SK-N-SH treated with all-trans-retinoic acid at 6 μM for 48 hours (cell line): ENCODE measurements around the gene RTN4RL2.

Experiments used
- ATAC-seq: fragments of 200-7000 bp; cut with Tn5 transposase; 3 replicates; pipeline ENCODE4 v1.9.1; 2020; ENCODE audit warnings: mild to moderate bottlenecking, moderate library complexity
- ARNTL ChIP-seq: fragments of 450-650 bp; formaldehyde crosslinking; IDR thresholded peaks from 2 replicates; pipeline ENCODE4 v1.5.0; 2020; ENCODE audit warnings: low read depth, mild to moderate bottlenecking, moderate library complexity, borderline replicate concordance
- BACH2 ChIP-seq: fragments of 250-450 bp; sonication (Bioruptor Pico); IDR thresholded peaks from 2 replicates; pipeline ENCODE4 v1.9.0; 2021; ENCODE audit warnings: mild to moderate bottlenecking, borderline replicate concordance
- CSDC2 ChIP-seq: fragments of 250-450 bp; sonication (Bioruptor Pico); IDR thresholded peaks from 2 replicates; pipeline ENCODE4 v1.5.0; 2020; ENCODE audit warnings: mild to moderate bottlenecking, moderate library complexity
- ESRRG ChIP-seq: fragments of 250-450 bp; sonication (Bioruptor Pico); IDR thresholded peaks from 2 replicates; pipeline ENCODE4 v1.6.1; 2021; ENCODE audit warnings: mild to moderate bottlenecking
- GLIS3 ChIP-seq: fragments of 250-450 bp; sonication (Bioruptor Pico); IDR thresholded peaks from 2 replicates; pipeline ENCODE4 v1.5.0; 2020; ENCODE audit warnings: mild to moderate bottlenecking, moderate library complexity
- ISL1 ChIP-seq: fragments of 250-450 bp; sonication (Bioruptor Pico); IDR thresholded peaks from 2 replicates; pipeline ENCODE4 v2.1.2; 2022; ENCODE audit warnings: mild to moderate bottlenecking, moderate library complexity
- RARB ChIP-seq: fragments of 250-450 bp; sonication (Bioruptor Pico); IDR thresholded peaks from 2 replicates; pipeline ENCODE4 v1.8.0; 2021; ENCODE audit warnings: mild to moderate bottlenecking, moderate library complexity
- SNAI2 ChIP-seq: fragments of 250-450 bp; sonication (Bioruptor Pico); IDR thresholded peaks from 2 replicates; pipeline ENCODE4 v1.5.0; 2020; ENCODE audit warnings: mild to moderate bottlenecking, moderate library complexity
- TOX ChIP-seq: fragments of 250-450 bp; sonication (Bioruptor Pico); IDR thresholded peaks from 2 replicates; pipeline ENCODE4 v1.8.0; 2021; ENCODE audit warnings: mild to moderate bottlenecking, moderate library complexity, borderline replicate concordance
- ZC3H10 ChIP-seq: fragments of 250-450 bp; sonication (Bioruptor Pico); IDR thresholded peaks from 2 replicates; pipeline ENCODE4 v1.5.1; 2021; ENCODE audit warnings: mild to moderate bottlenecking, moderate library complexity
- ZFP3 ChIP-seq: fragments of 250-450 bp; sonication (Bioruptor Pico); IDR thresholded peaks from 2 replicates; pipeline ENCODE4 v1.5.0; 2020; ENCODE audit warnings: mild to moderate bottlenecking, moderate library complexity
- ZFP30 ChIP-seq: fragments of 450-650 bp; formaldehyde crosslinking; IDR thresholded peaks from 2 replicates; pipeline ENCODE4 v1.5.0; 2022; ENCODE audit warnings: mild to moderate bottlenecking, moderate library complexity
- ZNF565 ChIP-seq: fragments of 450-650 bp; formaldehyde crosslinking; conservative IDR thresholded peaks from 2 replicates; pipeline ENCODE4 v1.5.0; 2020; ENCODE audit warnings: low read depth, mild to moderate bottlenecking, moderate library complexity
- ZNF8 ChIP-seq: fragments of 450-650 bp; formaldehyde crosslinking; IDR thresholded peaks from 2 replicates; pipeline ENCODE4 v1.5.0; 2020; ENCODE audit warnings: mild to moderate bottlenecking, moderate library complexity
- TF ChIP-seq, protein P1 (sequence below): fragments of 250-450 bp; sonication (Bioruptor Pico); IDR thresholded peaks from 2 replicates; pipeline ENCODE4 v1.8.0; 2021; ENCODE audit warnings: low read depth, mild to moderate bottlenecking, moderate library complexity, borderline replicate concordance
- TF ChIP-seq, protein P2 (sequence below): fragments of 250-450 bp; sonication (Bioruptor Pico); IDR thresholded peaks from 2 replicates; pipeline ENCODE4 v1.8.0; 2020; ENCODE audit warnings: mild to moderate bottlenecking, moderate library complexity, borderline replicate concordance
- TF ChIP-seq, protein P3 (sequence below): fragments of 250-450 bp; sonication (Bioruptor Pico); IDR thresholded peaks from 2 replicates; pipeline ENCODE4 v1.5.1; 2021; ENCODE audit warnings: mild to moderate bottlenecking, moderate library complexity

RTN4RL2 gene

DNA sequence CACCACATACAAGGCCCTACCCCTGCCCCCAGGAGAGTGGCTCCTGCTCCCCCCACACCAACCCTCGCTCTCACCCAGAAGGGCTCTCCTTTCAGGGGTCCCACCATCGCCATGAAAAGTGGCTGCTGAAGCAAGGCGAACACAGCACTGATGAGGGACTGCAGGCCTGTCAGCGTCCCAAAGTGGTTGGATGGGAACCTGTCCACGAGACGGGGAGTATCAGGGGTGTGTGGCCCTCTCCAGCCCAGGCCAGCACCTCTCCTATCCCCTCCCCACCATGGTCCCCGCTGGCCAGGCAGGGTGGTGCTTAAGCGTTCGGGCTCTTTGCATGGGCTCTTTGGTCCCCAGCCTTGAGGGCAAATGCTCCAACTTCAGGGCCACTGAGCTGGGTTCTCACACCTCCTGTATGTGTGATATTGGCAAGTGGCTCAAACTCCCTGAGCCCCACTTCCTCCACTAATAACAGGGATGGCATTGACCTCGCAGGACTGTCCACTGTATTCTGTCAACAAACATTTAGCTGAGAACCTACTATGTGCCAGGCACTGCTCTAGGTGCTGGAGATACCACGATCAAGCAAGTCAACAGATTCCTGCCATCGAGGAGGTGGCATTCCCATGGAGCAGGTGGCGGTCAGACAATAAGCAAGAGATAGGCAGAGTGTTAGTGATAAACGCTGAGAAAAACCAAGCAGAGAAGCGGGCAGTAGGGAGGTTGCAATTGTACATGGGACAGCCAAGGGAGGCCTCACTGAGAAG is 26.9 kb downstream of the RTN4RL2 start:
- ATAC-seq: no peak

DNA sequence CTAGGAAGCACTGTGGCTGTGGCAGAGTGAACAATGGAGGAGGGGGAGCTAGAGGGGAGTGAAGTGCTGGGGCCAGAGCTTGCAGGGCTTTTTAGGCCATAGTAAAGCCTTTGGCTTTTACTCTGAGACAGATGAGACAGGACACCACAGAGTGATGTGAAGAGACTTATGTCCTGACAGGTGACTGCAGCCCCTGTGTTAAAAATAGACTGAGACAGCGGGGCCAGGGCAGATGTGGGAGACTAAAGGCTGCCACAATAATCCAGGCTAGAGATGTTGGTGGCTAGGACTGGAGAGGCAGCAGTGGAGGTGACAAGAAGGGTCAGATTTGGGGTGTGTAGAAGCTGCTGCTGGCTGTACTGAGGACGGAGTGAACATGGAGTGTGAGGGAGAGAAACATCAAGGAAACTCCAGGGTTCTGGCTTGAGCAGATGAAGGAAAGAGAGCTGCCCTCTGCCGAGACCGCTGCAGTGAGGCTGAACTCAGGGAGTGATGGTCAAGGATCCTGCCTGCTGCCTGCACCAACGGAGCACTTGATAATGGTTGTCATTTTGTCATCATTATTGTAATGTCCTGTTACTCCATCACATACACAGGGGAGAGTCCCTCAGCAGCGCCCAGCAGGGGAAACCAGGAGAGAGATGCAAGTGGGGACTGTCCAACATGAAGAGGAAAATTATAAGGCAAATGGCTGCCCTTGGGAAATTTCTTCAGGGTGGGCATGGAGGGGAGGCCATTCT is 27.8 kb downstream of the RTN4RL2 start:
- TF ChIP-seq GLIS3 (CRISPR knock-in tag) (no peak), TOX (CRISPR knock-in tag) (no peak), ZFP3 (CRISPR knock-in tag) (no peak), ZNF565 (no peak), ESRRG (no peak), BACH2 (CRISPR knock-in tag) (no peak), SNAI2 (CRISPR knock-in tag) (no peak)
- TF ChIP-seq, protein P1, sequence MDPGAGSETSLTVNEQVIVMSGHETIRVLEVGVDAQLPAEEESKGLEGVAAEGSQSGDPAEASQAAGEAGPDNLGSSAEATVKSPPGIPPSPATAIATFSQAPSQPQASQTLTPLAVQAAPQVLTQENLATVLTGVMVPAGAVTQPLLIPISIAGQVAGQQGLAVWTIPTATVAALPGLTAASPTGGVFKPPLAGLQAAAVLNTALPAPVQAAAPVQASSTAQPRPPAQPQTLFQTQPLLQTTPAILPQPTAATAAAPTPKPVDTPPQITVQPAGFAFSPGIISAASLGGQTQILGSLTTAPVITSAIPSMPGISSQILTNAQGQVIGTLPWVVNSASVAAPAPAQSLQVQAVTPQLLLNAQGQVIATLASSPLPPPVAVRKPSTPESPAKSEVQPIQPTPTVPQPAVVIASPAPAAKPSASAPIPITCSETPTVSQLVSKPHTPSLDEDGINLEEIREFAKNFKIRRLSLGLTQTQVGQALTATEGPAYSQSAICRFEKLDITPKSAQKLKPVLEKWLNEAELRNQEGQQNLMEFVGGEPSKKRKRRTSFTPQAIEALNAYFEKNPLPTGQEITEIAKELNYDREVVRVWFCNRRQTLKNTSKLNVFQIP (CRISPR knock-in tag): no peak
- TF ChIP-seq, protein P2, sequence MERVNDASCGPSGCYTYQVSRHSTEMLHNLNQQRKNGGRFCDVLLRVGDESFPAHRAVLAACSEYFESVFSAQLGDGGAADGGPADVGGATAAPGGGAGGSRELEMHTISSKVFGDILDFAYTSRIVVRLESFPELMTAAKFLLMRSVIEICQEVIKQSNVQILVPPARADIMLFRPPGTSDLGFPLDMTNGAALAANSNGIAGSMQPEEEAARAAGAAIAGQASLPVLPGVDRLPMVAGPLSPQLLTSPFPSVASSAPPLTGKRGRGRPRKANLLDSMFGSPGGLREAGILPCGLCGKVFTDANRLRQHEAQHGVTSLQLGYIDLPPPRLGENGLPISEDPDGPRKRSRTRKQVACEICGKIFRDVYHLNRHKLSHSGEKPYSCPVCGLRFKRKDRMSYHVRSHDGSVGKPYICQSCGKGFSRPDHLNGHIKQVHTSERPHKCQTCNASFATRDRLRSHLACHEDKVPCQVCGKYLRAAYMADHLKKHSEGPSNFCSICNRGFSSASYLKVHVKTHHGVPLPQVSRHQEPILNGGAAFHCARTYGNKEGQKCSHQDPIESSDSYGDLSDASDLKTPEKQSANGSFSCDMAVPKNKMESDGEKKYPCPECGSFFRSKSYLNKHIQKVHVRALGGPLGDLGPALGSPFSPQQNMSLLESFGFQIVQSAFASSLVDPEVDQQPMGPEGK (CRISPR knock-in tag): no peak
- TF ChIP-seq, protein P3, sequence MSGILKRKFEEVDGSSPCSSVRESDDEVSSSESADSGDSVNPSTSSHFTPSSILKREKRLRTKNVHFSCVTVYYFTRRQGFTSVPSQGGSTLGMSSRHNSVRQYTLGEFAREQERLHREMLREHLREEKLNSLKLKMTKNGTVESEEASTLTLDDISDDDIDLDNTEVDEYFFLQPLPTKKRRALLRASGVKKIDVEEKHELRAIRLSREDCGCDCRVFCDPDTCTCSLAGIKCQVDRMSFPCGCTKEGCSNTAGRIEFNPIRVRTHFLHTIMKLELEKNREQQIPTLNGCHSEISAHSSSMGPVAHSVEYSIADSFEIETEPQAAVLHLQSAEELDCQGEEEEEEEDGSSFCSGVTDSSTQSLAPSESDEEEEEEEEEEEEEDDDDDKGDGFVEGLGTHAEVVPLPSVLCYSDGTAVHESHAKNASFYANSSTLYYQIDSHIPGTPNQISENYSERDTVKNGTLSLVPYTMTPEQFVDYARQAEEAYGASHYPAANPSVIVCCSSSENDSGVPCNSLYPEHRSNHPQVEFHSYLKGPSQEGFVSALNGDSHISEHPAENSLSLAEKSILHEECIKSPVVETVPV (CRISPR knock-in tag): no peak
- no peak for ATAC-seq

More for the DNA sequence above, 26.9 kb downstream of the RTN4RL2 start:
- TF ChIP-seq ZC3H10: no peak
- no peak for TF ChIP-seq RARB (CRISPR knock-in tag)
- TF ChIP-seq ZNF8 (CRISPR knock-in tag): no peak
- TF ChIP-seq ISL1 (CRISPR knock-in tag): no peak
- TF ChIP-seq, protein P2 (CRISPR knock-in tag): no peak
- no peak for TF ChIP-seq BACH2 (CRISPR knock-in tag)
- TF ChIP-seq ESRRG: no peak
- TF ChIP-seq TOX (CRISPR knock-in tag): no peak
- no peak for TF ChIP-seq GLIS3 (CRISPR knock-in tag)
- TF ChIP-seq ARNTL (CRISPR knock-in tag): no peak
- no peak for TF ChIP-seq CSDC2 (CRISPR knock-in tag)

DNA sequence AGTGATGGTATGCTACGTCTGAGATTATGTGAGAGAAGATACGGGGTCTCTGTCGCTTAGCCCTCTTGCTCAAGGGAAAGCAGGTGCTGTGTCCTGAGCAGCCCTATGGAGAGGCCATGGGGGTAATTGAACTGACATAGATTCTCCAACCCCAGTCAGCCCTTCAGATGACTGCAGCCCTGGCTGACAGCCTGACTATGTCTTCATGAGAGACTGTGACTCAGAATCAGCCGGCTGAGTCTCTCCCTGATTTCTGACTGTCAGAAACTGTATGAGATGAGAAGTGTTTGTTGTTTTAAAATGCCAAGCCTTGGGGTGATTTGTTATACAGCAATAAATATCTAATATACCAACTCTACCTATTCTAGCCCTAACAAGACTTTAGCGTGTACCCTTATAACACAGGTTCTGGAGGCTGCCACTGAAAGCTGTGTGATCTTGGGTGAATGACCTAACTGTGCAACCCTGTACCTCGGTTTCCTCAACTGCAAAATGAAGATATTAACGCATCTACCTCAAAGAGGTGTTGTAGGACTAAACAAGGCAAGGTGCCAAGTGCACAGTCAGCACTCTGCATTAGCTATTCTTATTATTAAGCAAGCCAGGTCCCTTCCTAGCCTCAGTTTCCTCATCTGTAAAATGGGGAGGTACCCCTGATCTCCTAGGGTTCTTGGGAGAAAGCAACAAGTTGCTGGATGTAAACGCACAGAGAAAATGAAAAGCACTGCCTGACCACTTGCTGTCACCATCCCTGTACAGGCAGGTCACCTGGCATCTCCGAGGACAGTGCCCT is 30.3 kb downstream of the RTN4RL2 start:
- no peak for ATAC-seq
- TF ChIP-seq RARB (CRISPR knock-in tag) (no peak), BACH2 (CRISPR knock-in tag) (no peak), ARNTL (CRISPR knock-in tag) (no peak), ISL1 (CRISPR knock-in tag) (no peak), CSDC2 (CRISPR knock-in tag) (no peak), ZFP3 (CRISPR knock-in tag) (no peak), SNAI2 (CRISPR knock-in tag) (no peak), ZNF8 (CRISPR knock-in tag) (no peak), ZFP30 (CRISPR knock-in tag) (no peak)
- TF ChIP-seq, protein P1 (CRISPR knock-in tag): no peak
